ENCODE results near the gene INSL3.
A peak's percentile ranks its signal among the peaks of the same experiment; 100 is the strongest.
"Not testable (repeated sequence)": the region's sequence is repeated elsewhere in the genome, so short reads cannot be mapped to it uniquely, and the experiment has no call there.

The INSL3 gene

GRCh38 chr19:17790059-17790780 is 31.1 kb downstream of the INSL3 start:
- DNase-seq: no peak

- no peak for DNase-seq
Observed at GRCh38 chr19:17788632-17789031, 32.7 kb downstream of the INSL3 start.

GRCh38 chr19:17787274-17787913 is 33.9 kb downstream of the INSL3 start:
- DNase-seq: no peak

GRCh38 chr19:17784201-17785008 is 36.9 kb downstream of the INSL3 start:
- DNase-seq: peak in 47 of 58 donors; percentile 3 to 73 (median 31)

GRCh38 chr19:17783721-17784120 is 37.6 kb downstream of the INSL3 start:
- DNase-seq: not testable (repeated sequence)

- no peak for DNase-seq
Observed at GRCh38 chr19:17780781-17781180, 40.5 kb downstream of the INSL3 start.

- DNase-seq: peak in 34 of 58 donors; percentile 6 to 63 (median 30)
Observed at GRCh38 chr19:17778968-17779929, 42.1 kb downstream of the INSL3 start.

GRCh38 chr19:17778251-17778967 is 42.9 kb downstream of the INSL3 start:
- DNase-seq: peak in 14 of 58 donors; percentile 5 to 42 (median 17)

GRCh38 chr19:17777840-17778239 is 43.5 kb downstream of the INSL3 start:
- not testable (repeated sequence) for DNase-seq

- no peak for DNase-seq
Observed at GRCh38 chr19:17775991-17776803, 45.1 kb downstream of the INSL3 start.

GRCh38 chr19:17775245-17775927 is 45.9 kb downstream of the INSL3 start:
- peak in 6 of 58 donors; percentile 2 to 28 (median 12) for DNase-seq

- DNase-seq: no peak
Observed at GRCh38 chr19:17772172-17772571, 49.1 kb downstream of the INSL3 start.

- no peak for DNase-seq
Observed at GRCh38 chr19:17770613-17771012, 50.7 kb downstream of the INSL3 start.

GRCh38 chr19:17767559-17767958 is 53.8 kb downstream of the INSL3 start:
- no peak for DNase-seq

GRCh38 chr19:17766543-17767131 is 54.7 kb downstream of the INSL3 start:
- DNase-seq: peak in 51 of 58 donors; percentile 7 to 76 (median 47)

Data from anterior cingulate cortex (tissue), 58 donors.